IMR-90 (cell line): ENCODE measurements around the gene SIK3. TPM values are rescaled to one million over a fixed set of nuclear protein-coding genes. Genes with fewer than 3 reads are reported as not detected.

Experiments used
- ATAC-seq: fragments of 200-7000 bp; cut with Tn5 transposase; 2 replicates; pipeline ENCODE4 v1.9.1; 2020; ENCODE audit warnings: low read depth, mild to moderate bottlenecking, moderate library complexity
- BruUV-seq: library from RNA; stranded (reverse); fragments of 400-500 nt; replicated peaks from 2 replicates; lab custom pipeline; 2021; lab: Mats Ljungman, UMichigan
- CTCF ChIA-PET: fragments of 300-600 bp; formaldehyde crosslinking; extraction: SDS; loops from one replicate; lab custom pipeline; 2021; ENCODE audit warnings: antibody characterized with exemption; lab: Yijun Ruan, JAX
- POLR2A ChIA-PET: fragments of 300-600 bp; sonication (Branson Sonifier 250); formaldehyde crosslinking; loops from one replicate; lab custom pipeline; 2022; ENCODE audit warnings: antibody characterized with exemption; ENCODE audit not compliant: unreplicated experiment; lab: Charles Lee
- DNase-seq: peaks from one replicate; pipeline ENCODE4 v3.0.0; 2013
- H2AFZ ChIP-seq: replicated peaks from 2 replicates; pipeline ENCODE3; 2013; ENCODE audit warnings: low read length, mild to moderate bottlenecking; ENCODE audit not compliant: poor library complexity
- H2AK5ac ChIP-seq: 2 replicates; pipeline ENCODE4 v1.6.1; 2013; ENCODE audit warnings: low read depth, low read length, inconsistent platforms
- H2AK9ac ChIP-seq: replicated peaks from 2 replicates; pipeline ENCODE3; 2013; ENCODE audit warnings: mild to moderate bottlenecking, low read depth, low read length, moderate library complexity; ENCODE audit not compliant: poor library complexity
- H2BK120ac ChIP-seq: 2 replicates; pipeline ENCODE4 v1.6.1; 2013; ENCODE audit warnings: low read depth, low read length, inconsistent platforms
- H2BK15ac ChIP-seq: 3 replicates; pipeline ENCODE4 v1.6.1; 2013; ENCODE audit warnings: low read depth, low read length, inconsistent platforms
- H2BK20ac ChIP-seq: 2 replicates; pipeline ENCODE4 v1.6.1; 2013; ENCODE audit warnings: low read depth, mild to moderate bottlenecking, inconsistent platforms, low read length, moderate library complexity
- H2BK5ac ChIP-seq: 2 replicates; pipeline ENCODE4 v1.6.1; 2013; ENCODE audit warnings: mild to moderate bottlenecking, low read depth, low read length, inconsistent platforms; ENCODE audit not compliant: poor library complexity, severe bottlenecking
- H3K14ac ChIP-seq: replicated peaks from 2 replicates; pipeline ENCODE4 v1.6.1; 2013; ENCODE audit warnings: low read depth, low read length, inconsistent platforms
- H3K18ac ChIP-seq: 2 replicates; pipeline ENCODE4 v1.6.1; 2013; ENCODE audit warnings: low read depth, low read length, control low read depth
- H3K23ac ChIP-seq: 2 replicates; pipeline ENCODE4 v1.6.1; 2013; ENCODE audit warnings: low read depth, low read length, inconsistent platforms
- H3K27ac ChIP-seq: 2 replicates; pipeline ENCODE4 v1.5.1; 2013; ENCODE audit warnings: mild to moderate bottlenecking, control low read depth, low read length; ENCODE audit not compliant: insufficient read depth
- H3K27me3 ChIP-seq: 2 replicates; pipeline ENCODE4 v1.6.1; 2013; ENCODE audit warnings: low read length; ENCODE audit not compliant: control insufficient read depth, insufficient read depth
- H3K36me3 ChIP-seq: 2 replicates; pipeline ENCODE4 v1.6.1; 2013; ENCODE audit warnings: low read length, mixed read lengths; ENCODE audit not compliant: control insufficient read depth, insufficient read depth
- H3K4ac ChIP-seq: 2 replicates; pipeline ENCODE4 v1.6.1; 2013; ENCODE audit warnings: low read depth, low read length, inconsistent platforms
- H3K4me1 ChIP-seq: 2 replicates; pipeline ENCODE4 v1.6.1; 2013; ENCODE audit warnings: low read length, mixed read lengths; ENCODE audit not compliant: control insufficient read depth, insufficient read depth
- H3K4me2 ChIP-seq: 2 replicates; pipeline ENCODE4 v1.6.1; 2013; ENCODE audit warnings: low read depth, mild to moderate bottlenecking, control low read depth, low read length, moderate library complexity
- H3K4me3 ChIP-seq: 2 replicates; pipeline ENCODE4 v1.5.1; 2013; ENCODE audit warnings: low read depth, mild to moderate bottlenecking, control low read depth, low read length, moderate library complexity; ENCODE audit not compliant: insufficient read depth
- H3K56ac ChIP-seq: 2 replicates; pipeline ENCODE4 v1.6.1; 2013; ENCODE audit warnings: low read length, inconsistent platforms; ENCODE audit not compliant: insufficient read depth; ENCODE audit errors: extremely low read depth
- H3K79me1 ChIP-seq, 2 experiments: 2 replicates each; pipeline ENCODE4 v1.6.1; 2013; ENCODE audit warnings: low read length in 2 of 2, inconsistent platforms in 1 of 2, low read depth in 1 of 2
- H3K9ac ChIP-seq: 2 replicates; pipeline ENCODE4 v1.6.1; 2013; ENCODE audit warnings: low read depth, low read length, control low read depth
- H3K9me1 ChIP-seq: 2 replicates; pipeline ENCODE4 v1.6.1; 2013; ENCODE audit warnings: low read length, inconsistent platforms; ENCODE audit not compliant: insufficient read depth
- H3K9me3 ChIP-seq: 2 replicates; pipeline ENCODE4 v1.6.1; 2013; ENCODE audit warnings: low read length; ENCODE audit not compliant: control insufficient read depth, insufficient read depth
- H4K20me1 ChIP-seq: 2 replicates; pipeline ENCODE4 v1.6.1; 2013; ENCODE audit warnings: low read length, inconsistent platforms; ENCODE audit not compliant: insufficient read depth
- H4K5ac ChIP-seq: 2 replicates; pipeline ENCODE4 v1.6.1; 2013; ENCODE audit warnings: mild to moderate bottlenecking, low read depth, low read length, control low read depth
- H4K8ac ChIP-seq, 2 experiments: 2 replicates each; pipeline ENCODE4 v1.6.1; 2013; ENCODE audit warnings: low read depth in 2 of 2, low read length in 2 of 2, control low read depth in 1 of 2, inconsistent platforms in 1 of 2
- H4K91ac ChIP-seq: 2 replicates; pipeline ENCODE4 v1.6.1; 2013; ENCODE audit warnings: low read depth, low read length, inconsistent platforms; ENCODE audit not compliant: insufficient read depth
- CTCF ChIP-seq: conservative IDR thresholded peaks from 2 replicates; pipeline ENCODE4 v1.5.1; 2012; ENCODE audit warnings: mild to moderate bottlenecking, low read depth, low read length, improper control_type of control experiment
- MXI1 ChIP-seq: IDR thresholded peaks from 2 replicates; pipeline ENCODE4 v1.6.1; 2012; ENCODE audit warnings: low read depth, mild to moderate bottlenecking, low read length, moderate library complexity, borderline replicate concordance
- SMC3 ChIP-seq: fragments of 150-350 bp; IDR thresholded peaks from 2 replicates; pipeline ENCODE4 v1.6.1; 2016; ENCODE audit warnings: low read depth, mild to moderate bottlenecking, antibody characterized with exemption, low read length, moderate library complexity
- WGBS, 2 experiments: methylation state at CpG; one replicate each; pipeline versions ENCODE4 v1.1.5 to v1.1.7; 2013; ENCODE audit warnings: missing lambda C conversion rate in 2 of 2; ENCODE audit not compliant: insufficient read length in 1 of 2; ENCODE audit errors: extremely low coverage in 2 of 2; 5-methylcytosine and 5-hydroxymethylcytosine counted together
- dilution Hi-C: fragments of 300-500 bp; cut with HindIII; formaldehyde crosslinking; loops from one replicate; pipeline ENCODE4 v1.14.3; 2018; ENCODE audit warnings: low sequenced_read_pairs; ENCODE audit not compliant: unreplicated experiment
- in situ Hi-C: fragments of 300-500 bp; cut with MboI; formaldehyde crosslinking; loops from 3 replicates; pipeline ENCODE4 v1.14.3; 2019; ENCODE audit warnings: low sequenced_read_pairs, inconsistent platforms, mixed read lengths
- intact Hi-C: fragments of 100-400 bp; cut with micrococcal nuclease; formaldehyde crosslinking; loops from 2 replicates; pipeline ENCODE4 v1.10.0; 2022
- polyA plus RNA-seq, 3 experiments: library from polyadenylated mRNA; depleted of rRNA; stranded (reverse); fragments of >200 nt; gene quantifications; 2 replicates each; pipeline ENCODE4 v1.2.3, GENCODE V29; 2012; ENCODE audit warnings: low replicate concordance in 1 of 3
- total RNA-seq: library from RNA; depleted of rRNA; stranded (reverse); fragments of >200 nt; gene quantifications from 2 replicates; pipeline ENCODE4 v1.2.3, GENCODE V29; 2012

Gene SIK3
- total and polyA plus RNA-seq, 2 of the 4 experiments (the other 2 are of a cell fraction), result 8.2 to 9.1 TPM

DNA sequence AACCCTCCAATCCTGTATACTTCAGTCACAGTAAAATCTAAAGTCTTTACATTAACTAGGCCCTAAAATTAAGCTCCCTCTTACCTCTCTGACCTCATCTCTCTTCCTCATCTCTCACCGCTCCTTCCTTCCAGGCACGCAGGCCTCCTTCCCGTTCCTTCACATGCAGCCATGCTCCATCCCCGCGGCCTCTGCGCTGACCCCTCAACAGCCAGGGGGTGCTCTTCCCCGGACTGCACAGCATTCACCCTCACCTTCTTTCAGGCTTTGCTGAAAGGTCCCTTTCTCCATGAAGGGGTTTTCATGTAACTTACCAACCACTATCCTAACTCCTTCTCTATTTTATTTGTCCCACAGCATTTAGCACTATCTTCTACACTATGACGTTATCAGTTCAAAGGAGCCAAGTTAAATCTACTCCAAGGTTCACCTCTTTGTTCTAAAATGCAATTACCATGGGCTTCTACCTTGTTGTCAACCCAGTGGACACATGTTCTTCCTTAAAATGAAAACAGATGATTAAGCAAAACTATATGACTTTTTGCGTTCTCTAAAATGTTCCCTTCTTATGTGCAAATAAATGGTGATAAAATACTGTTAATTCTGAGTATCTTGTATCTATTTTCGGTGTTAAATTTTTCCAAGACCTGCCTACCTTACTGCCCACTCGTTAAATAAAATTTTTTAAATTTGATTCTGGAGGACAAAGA is 203.0 kb downstream of the SIK3 start:
- ATAC-seq (no peak), DNase-seq (no peak)
- WGBS, 2 experiments, result 46% methylated on average over 5 of the region's 11 CpGs; no CpG with 5 or more reads in 1 of the 2 experiments
- BruUV-seq, result no TSS peak
- Histone ChIP-seq H2AK9ac (no peak overlapping the region), H4K20me1 (no peaks in the 10 kb centered on the region), H2AK5ac (no peak overlapping the region), H3K56ac (no peak overlapping the region), H3K14ac (no peak overlapping the region), H3K9ac (no peak overlapping the region), H3K4me1 (no peaks in the 10 kb centered on the region), H3K4me3 (no peak overlapping the region), H3K23ac (no peak overlapping the region), H3K4ac (no peak overlapping the region), H3K9me1 (no peaks in the 10 kb centered on the region; the same call in 1 of the 2 replicates), H2BK120ac (no peak overlapping the region), H2BK15ac (no peak overlapping the region), H3K9me3 (peaks cover 4% of the 10 kb centered on the region; the same call in 1 of the 2 replicates), H3K27ac (no peak overlapping the region), H4K5ac (no peak overlapping the region), H3K79me1 (no peaks in the 10 kb centered on the region; a peak in 1 of 4 replicates), H2BK5ac (no peak overlapping the region), H4K91ac (no peak overlapping the region), H3K27me3 (no peaks in the 10 kb centered on the region), H2BK20ac (no peak overlapping the region), H2AFZ (no peak overlapping the region), H4K8ac (no peak overlapping the region), H3K4me2 (no peak overlapping the region), H3K36me3 (peaks cover 19% of the 10 kb centered on the region), H3K18ac (no peak overlapping the region)
- in situ Hi-C loops, result no loop called here
- intact Hi-C loops, result loop anchor here (2.0 kb wide), 1 partner anchor 20 kb away; no protein-coding TSS in a partner anchor
- TF ChIP-seq CTCF (peak; percentile 29; the same call in 1 of the 2 replicates), MXI1 (no peak), SMC3 (peak; percentile 19; the same call in 1 of the 2 replicates)
- CTCF ChIA-PET, result no interaction called here
- POLR2A ChIA-PET, result no interaction called here
- dilution Hi-C loops, result no loop called here
